Nephron progenitor cell (in vitro differentiated cells): ENCODE measurements around the gene SOWAHA.
A peak's percentile ranks its signal among the peaks of the same experiment; 100 is the strongest.

ENCODE experiments used
- DNase-seq: peaks from one replicate; pipeline ENCODE4 v3.0.0; 2021
- H3K27ac Mint-ChIP-seq: 2 replicates; pipeline ENCODE4 v1.8.0; 2021; ENCODE audit warnings: mild to moderate bottlenecking, moderate library complexity, mixed read lengths
- H3K27me3 Mint-ChIP-seq: 2 replicates; pipeline ENCODE4 v1.8.0; 2021; ENCODE audit warnings: mild to moderate bottlenecking, low read depth, mixed read lengths; ENCODE audit not compliant: poor library complexity
- H3K36me3 Mint-ChIP-seq: 2 replicates; pipeline ENCODE4 v1.8.0; 2021; ENCODE audit warnings: low read depth, mixed read lengths
- H3K4me1 Mint-ChIP-seq: 2 replicates; pipeline ENCODE4 v1.8.0; 2021; ENCODE audit warnings: mixed read lengths
- H3K4me3 Mint-ChIP-seq: 2 replicates; pipeline ENCODE4 v1.8.0; 2021; ENCODE audit warnings: mild to moderate bottlenecking, moderate library complexity, mixed read lengths
- H3K9me3 Mint-ChIP-seq: 2 replicates; pipeline ENCODE4 v1.8.0; 2021; ENCODE audit warnings: mild to moderate bottlenecking, moderate library complexity, mixed read lengths
- CTCF ChIP-seq: fragments of 200-600 bp; sonication (generic); IDR thresholded peaks from 2 replicates; pipeline ENCODE4 v1.5.0; 2021; ENCODE audit warnings: antibody characterized with exemption

SOWAHA gene

DNA sequence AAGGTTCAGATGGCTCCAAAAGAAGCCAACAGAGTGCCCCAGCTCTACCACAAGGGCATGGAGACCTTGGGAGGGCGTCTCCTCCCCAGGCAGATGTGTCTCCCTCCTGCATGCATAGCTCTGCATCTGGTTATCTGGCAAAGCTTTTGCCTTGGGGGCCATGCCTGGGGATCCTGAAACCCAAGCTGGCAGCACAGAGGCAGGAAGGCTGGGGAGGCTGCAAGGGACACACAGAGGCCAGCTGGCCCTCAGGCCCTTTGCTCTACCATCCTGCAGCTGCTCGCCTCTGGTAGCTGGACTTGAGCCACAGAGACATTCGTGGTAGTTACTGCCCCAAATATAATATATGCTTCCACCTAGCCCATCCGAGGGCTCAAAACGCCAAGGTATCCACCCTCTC lies 40.0 kb upstream of the SOWAHA start:
- peaks cover 39% of the 10 kb centered on the region for H3K4me1 Mint-ChIP-seq
- TF ChIP-seq CTCF = no peak
- peaks cover 18% of the 10 kb centered on the region for H3K27me3 Mint-ChIP-seq

GRCh38 chr5:132773601-132774355 lies 39.3 kb upstream of the SOWAHA start:
- Mint-ChIP-seq H3K4me3 (no peak overlapping the region), H3K27ac (no peak overlapping the region), H3K36me3 (no peaks in the 10 kb centered on the region), H3K4me1 (peaks cover 43% of the 10 kb centered on the region), H3K27me3 (peaks cover 25% of the 10 kb centered on the region), H3K9me3 (no peaks in the 10 kb centered on the region)
- TF ChIP-seq CTCF = no peak
- no peak for DNase-seq

More for the DNA sequence above, 40.0 kb upstream of the SOWAHA start:
- no peak overlapping the region for H3K27ac Mint-ChIP-seq
- no peaks in the 10 kb centered on the region for H3K36me3 Mint-ChIP-seq
- H3K9me3 Mint-ChIP-seq = no peaks in the 10 kb centered on the region
- DNase-seq = no peak
- no peak overlapping the region for H3K4me3 Mint-ChIP-seq

DNA sequence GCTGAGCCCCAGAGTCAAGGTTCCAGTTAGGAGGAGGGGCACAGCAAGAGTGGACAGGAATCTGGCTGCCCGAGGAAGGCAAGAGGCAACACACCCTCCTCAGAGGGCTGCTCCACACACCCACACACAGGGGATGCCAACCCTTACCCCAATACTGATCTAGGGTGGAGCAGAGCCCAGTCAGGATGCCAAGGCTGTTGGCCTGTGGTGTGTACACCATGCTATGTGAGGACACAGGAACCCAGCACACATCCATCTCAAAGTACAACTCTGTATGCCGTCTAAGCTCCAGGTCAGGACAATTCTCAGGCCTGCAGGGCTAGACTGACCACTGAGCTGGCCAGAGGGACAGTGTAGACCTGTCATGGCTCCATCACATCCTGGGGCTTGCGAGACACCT lies 38.7 kb upstream of the SOWAHA start:
- Mint-ChIP-seq H3K27ac (no peak overlapping the region), H3K9me3 (no peaks in the 10 kb centered on the region), H3K27me3 (peaks cover 31% of the 10 kb centered on the region), H3K4me3 (no peak overlapping the region), H3K4me1 (peaks cover 43% of the 10 kb centered on the region), H3K36me3 (no peaks in the 10 kb centered on the region)
- no peak for DNase-seq
- TF ChIP-seq CTCF = no peak

- H3K36me3 Mint-ChIP-seq = no peaks in the 10 kb centered on the region
- no peaks in the 10 kb centered on the region for H3K9me3 Mint-ChIP-seq
- peak overlapping the region; percentile 81 for H3K4me3 Mint-ChIP-seq
- DNase-seq = no peak
- H3K27me3 Mint-ChIP-seq = peaks cover 36% of the 10 kb centered on the region
- no peak overlapping the region for H3K27ac Mint-ChIP-seq
- TF ChIP-seq CTCF = no peak
- H3K4me1 Mint-ChIP-seq = peaks cover 43% of the 10 kb centered on the region
These were observed 38.2 kb upstream of the SOWAHA start for GRCh38 chr5:132774896-132775295.

- peaks cover 43% of the 10 kb centered on the region for H3K4me1 Mint-ChIP-seq
- no peak for DNase-seq
- H3K27ac Mint-ChIP-seq = no peak overlapping the region
- no peak for TF ChIP-seq CTCF
- no peaks in the 10 kb centered on the region for H3K36me3 Mint-ChIP-seq
- H3K4me3 Mint-ChIP-seq = peak overlapping the region; percentile 81
- H3K27me3 Mint-ChIP-seq = peaks cover 40% of the 10 kb centered on the region
- H3K9me3 Mint-ChIP-seq = no peaks in the 10 kb centered on the region
These were observed 37.6 kb upstream of the SOWAHA start for GRCh38 chr5:132775476-132775961.
